IPS-20b (cell line): ENCODE data around the gene TDP1.

ENCODE experiments used
- H3K27ac ChIP-seq: one replicate; pipeline ENCODE4 v1.5.1; 2013; ENCODE audit warnings: low read length
- H3K27me3 ChIP-seq: 2 replicates; pipeline ENCODE4 v1.6.1; 2013; ENCODE audit warnings: mild to moderate bottlenecking, low read length, inconsistent platforms; ENCODE audit not compliant: insufficient read depth
- H3K36me3 ChIP-seq: 2 replicates; pipeline ENCODE4 v1.6.1; 2013; ENCODE audit warnings: low read depth, mild to moderate bottlenecking, inconsistent platforms, low read length, moderate library complexity; ENCODE audit not compliant: insufficient read depth
- H3K4me1 ChIP-seq: 2 replicates; pipeline ENCODE4 v1.6.1; 2013; ENCODE audit warnings: mild to moderate bottlenecking, control low read depth, inconsistent platforms, low read length, moderate library complexity; ENCODE audit not compliant: insufficient read depth
- H3K4me3 ChIP-seq: 2 replicates; pipeline ENCODE4 v1.5.1; 2013; ENCODE audit warnings: mild to moderate bottlenecking, low read length, inconsistent platforms
- H3K9ac ChIP-seq: 2 replicates; pipeline ENCODE4 v1.6.1; 2013; ENCODE audit warnings: low read depth, mild to moderate bottlenecking, inconsistent platforms, low read length, moderate library complexity
- H3K9me3 ChIP-seq: 2 replicates; pipeline ENCODE4 v1.6.1; 2013; ENCODE audit warnings: mild to moderate bottlenecking, low read depth, low read length, inconsistent platforms; ENCODE audit not compliant: insufficient read depth

The TDP1 gene

GRCh38 chr14:89963288-89963978, 7.7 kb downstream of the TDP1 start:
- H3K27me3 ChIP-seq, result no peaks in the 10 kb centered on the region
- H3K27ac ChIP-seq, result no peak overlapping the region
- H3K9me3 ChIP-seq, result no peaks in the 10 kb centered on the region

GRCh38 chr14:89965839-89966238, 10.1 kb downstream of the TDP1 start:
- H3K4me1 ChIP-seq, result no peaks in the 10 kb centered on the region
- no peak overlapping the region for H3K27ac ChIP-seq
- H3K36me3 ChIP-seq, result peaks cover 65% of the 10 kb centered on the region
- H3K27me3 ChIP-seq, result no peaks in the 10 kb centered on the region
- no peaks in the 10 kb centered on the region for H3K9me3 ChIP-seq
- no peak overlapping the region for H3K9ac ChIP-seq
- no peak overlapping the region for H3K4me3 ChIP-seq

More at GRCh38 chr14:89963288-89963978, 7.7 kb downstream of the TDP1 start:
- Histone ChIP-seq H3K4me3 (no peak overlapping the region), H3K4me1 (peaks cover 7% of the 10 kb centered on the region; the same call in 1 of the 2 replicates), H3K9ac (no peak overlapping the region), H3K36me3 (peaks cover 58% of the 10 kb centered on the region)

- Histone ChIP-seq H3K27ac (no peak overlapping the region), H3K4me3 (no peak overlapping the region), H3K4me1 (no peaks in the 10 kb centered on the region), H3K36me3 (peaks cover 67% of the 10 kb centered on the region), H3K9ac (no peak overlapping the region), H3K27me3 (no peaks in the 10 kb centered on the region), H3K9me3 (no peaks in the 10 kb centered on the region)
Measured at GRCh38 chr14:89973234-89973823, 17.6 kb downstream of the TDP1 start.

GRCh38 chr14:89977668-89978067, 21.9 kb downstream of the TDP1 start:
- Histone ChIP-seq H3K4me3 (no peak overlapping the region), H3K4me1 (no peaks in the 10 kb centered on the region), H3K36me3 (peaks cover 78% of the 10 kb centered on the region), H3K9ac (no peak overlapping the region), H3K9me3 (no peaks in the 10 kb centered on the region), H3K27ac (no peak overlapping the region), H3K27me3 (no peaks in the 10 kb centered on the region)

- Histone ChIP-seq H3K27ac (no peak overlapping the region), H3K27me3 (no peaks in the 10 kb centered on the region), H3K4me1 (no peaks in the 10 kb centered on the region), H3K9me3 (no peaks in the 10 kb centered on the region), H3K36me3 (peaks cover 84% of the 10 kb centered on the region), H3K9ac (no peak overlapping the region), H3K4me3 (no peak overlapping the region)
Measured at GRCh38 chr14:89978656-89979055, 22.9 kb downstream of the TDP1 start.

- Histone ChIP-seq H3K4me1 (peaks cover 17% of the 10 kb centered on the region), H3K9me3 (no peaks in the 10 kb centered on the region), H3K9ac (no peak overlapping the region), H3K27ac (no peak overlapping the region), H3K4me3 (no peak overlapping the region), H3K27me3 (no peaks in the 10 kb centered on the region), H3K36me3 (peaks cover 83% of the 10 kb centered on the region)
Measured at GRCh38 chr14:89983375-89983774, 27.6 kb downstream of the TDP1 start.

GRCh38 chr14:89986462-89987160, 30.9 kb downstream of the TDP1 start:
- peaks cover 80% of the 10 kb centered on the region for H3K36me3 ChIP-seq
- no peaks in the 10 kb centered on the region for H3K27me3 ChIP-seq
- H3K9me3 ChIP-seq, result no peaks in the 10 kb centered on the region
- no peak overlapping the region for H3K4me3 ChIP-seq
- H3K9ac ChIP-seq, result no peak overlapping the region
- no peak overlapping the region for H3K27ac ChIP-seq
- peaks cover 17% of the 10 kb centered on the region for H3K4me1 ChIP-seq

GRCh38 chr14:89987161-89987475, 31.4 kb downstream of the TDP1 start:
- no peak overlapping the region for H3K27ac ChIP-seq
- H3K4me1 ChIP-seq, result peaks cover 17% of the 10 kb centered on the region
- H3K27me3 ChIP-seq, result no peaks in the 10 kb centered on the region
- peak overlapping the region; percentile 18; the same call in 1 of the 2 replicates for H3K4me3 ChIP-seq
- peaks cover 80% of the 10 kb centered on the region for H3K36me3 ChIP-seq
- H3K9me3 ChIP-seq, result no peaks in the 10 kb centered on the region
- H3K9ac ChIP-seq, result no peak overlapping the region

GRCh38 chr14:89988787-89989186, 33.1 kb downstream of the TDP1 start:
- Histone ChIP-seq H3K27me3 (no peaks in the 10 kb centered on the region), H3K4me1 (peaks cover 17% of the 10 kb centered on the region), H3K4me3 (no peak overlapping the region), H3K9me3 (no peaks in the 10 kb centered on the region), H3K9ac (no peak overlapping the region), H3K36me3 (peaks cover 80% of the 10 kb centered on the region), H3K27ac (no peak overlapping the region)

GRCh38 chr14:89990218-89990617, 34.5 kb downstream of the TDP1 start:
- H3K27me3 ChIP-seq, result no peaks in the 10 kb centered on the region
- H3K4me1 ChIP-seq, result peaks cover 17% of the 10 kb centered on the region
- H3K36me3 ChIP-seq, result peaks cover 82% of the 10 kb centered on the region
- no peaks in the 10 kb centered on the region for H3K9me3 ChIP-seq
- no peak overlapping the region for H3K27ac ChIP-seq
- no peak overlapping the region for H3K4me3 ChIP-seq
- H3K9ac ChIP-seq, result no peak overlapping the region

GRCh38 chr14:89990623-89991275, 35.0 kb downstream of the TDP1 start:
- H3K27me3 ChIP-seq, result no peaks in the 10 kb centered on the region
- H3K36me3 ChIP-seq, result peaks cover 83% of the 10 kb centered on the region

More at GRCh38 chr14:89990623-89991275, 35.0 kb downstream of the TDP1 start:
- peaks cover 17% of the 10 kb centered on the region for H3K4me1 ChIP-seq
- H3K9ac ChIP-seq, result no peak overlapping the region
- no peaks in the 10 kb centered on the region for H3K9me3 ChIP-seq
- H3K27ac ChIP-seq, result no peak overlapping the region
- no peak overlapping the region for H3K4me3 ChIP-seq
